GM04503 (cell line): ENCODE data around the gene COX19.

Source experiments
- DNase-seq: peaks from one replicate; pipeline ENCODE4 v3.0.0-alpha.2; 2012; ENCODE audit warnings: low read depth

COX19 gene

GRCh38 chr7:974820-975681 is at the start of gene COX19:
COX19 (minus strand) TSS chr7:975549; CDS start chr7:975509, 40 bp downstream.
- no peak for DNase-seq

GRCh38 chr7:1024331-1024841 is 49.0 kb upstream of the COX19 start:
- no peak for DNase-seq

GRCh38 chr7:1022801-1023465 is 47.6 kb upstream of the COX19 start:
- no peak for DNase-seq

GRCh38 chr7:1022356-1022755 is 47.0 kb upstream of the COX19 start:
- DNase-seq = no peak

GRCh38 chr7:1021931-1022330 is 46.6 kb upstream of the COX19 start:
- no peak for DNase-seq

GRCh38 chr7:1021366-1021765 is 46.0 kb upstream of the COX19 start:
- no peak for DNase-seq

GRCh38 chr7:1020849-1021251 is 45.5 kb upstream of the COX19 start:
- no peak for DNase-seq

GRCh38 chr7:1019789-1020610 is 44.7 kb upstream of the COX19 start:
- DNase-seq = no peak

- no peak for DNase-seq
Observed at GRCh38 chr7:1019255-1019785, 44.0 kb upstream of the COX19 start.

GRCh38 chr7:1018334-1018695 is 43.0 kb upstream of the COX19 start:
- no peak for DNase-seq

GRCh38 chr7:1017586-1018333 is 42.4 kb upstream of the COX19 start:
- no peak for DNase-seq

GRCh38 chr7:1016577-1017531 is 41.5 kb upstream of the COX19 start:
- DNase-seq = no peak

- no peak for DNase-seq
Observed at GRCh38 chr7:1015196-1016121, 40.1 kb upstream of the COX19 start.

- DNase-seq = no peak
Observed at GRCh38 chr7:1014681-1015080, 39.3 kb upstream of the COX19 start.

GRCh38 chr7:1013581-1013980 is 38.2 kb upstream of the COX19 start:
- DNase-seq = no peak

- no peak for DNase-seq
Observed at GRCh38 chr7:1012716-1013095, 37.4 kb upstream of the COX19 start.

GRCh38 chr7:1012004-1012715 is 36.8 kb upstream of the COX19 start:
- DNase-seq = no peak

GRCh38 chr7:1011297-1012003 is 36.1 kb upstream of the COX19 start:
- DNase-seq = no peak
